HepG2 (cell line): ENCODE results near the gene FGD5. TPM values are rescaled to one million over a fixed set of nuclear protein-coding genes. Genes with fewer than 3 reads are reported as not detected.

Experiments used
- ATAC-seq: fragments of 200-7000 bp; cut with Tn5 transposase; 3 replicates; pipeline ENCODE4 v1.9.1; 2020; ENCODE audit warnings: mild to moderate bottlenecking, moderate library complexity
- BruUV-seq: library from RNA; stranded (reverse); fragments of 400-500 nt; replicated peaks from 2 replicates; lab custom pipeline; 2021; lab: Mats Ljungman, UMichigan
- CTCF ChIA-PET: fragments of 300-600 bp; formaldehyde crosslinking; extraction: SDS; loops from one replicate; lab custom pipeline; 2021; ENCODE audit warnings: low total read pairs, inconsistent platforms, low intra/inter-chr PET ratio; lab: Yijun Ruan, JAX
- POLR2A ChIA-PET: fragments of 350-600 bp; sonication (Branson Sonifier 250); formaldehyde crosslinking; loops from one replicate; lab custom pipeline; 2020; ENCODE audit warnings: antibody characterized with exemption, inconsistent platforms; lab: Yijun Ruan, JAX
- DNase-seq: peaks from one replicate; pipeline ENCODE4 v3.0.0-alpha.2; 2015; ENCODE audit warnings: low spot score
- FAIRE-seq: peaks from 3 replicates; lab custom pipeline; 2011; peaks lifted over from hg19 to GRCh38; lab: Jason Lieb, UNC
- H2AFZ ChIP-seq: one replicate; pipeline ENCODE4 v1.6.1; 2011; ENCODE audit warnings: low read length, inconsistent platforms
- H3K27ac ChIP-seq: fragments of 300-600 bp; 3 replicates; pipeline ENCODE4 v1.8.0; 2011; ENCODE audit warnings: mixed run types, mild to moderate bottlenecking, mixed read lengths, low read length, inconsistent platforms; ENCODE audit not compliant: insufficient read depth; ENCODE audit errors: extremely low read length
- H3K27me3 ChIP-seq, 2 experiments: fragments of 200-600 bp in 1 of 2; 2 replicates in 1 of 2; 3 replicates in 1 of 2; pipeline versions ENCODE4 v1.6.0 to v1.8.0; 2011; ENCODE audit warnings: low read length in 2 of 2, mild to moderate bottlenecking in 2 of 2, moderate library complexity in 2 of 2, inconsistent platforms in 1 of 2; ENCODE audit not compliant: insufficient read depth in 2 of 2, control insufficient read depth in 1 of 2
- H3K36me3 ChIP-seq, 2 experiments: fragments of 200-600 bp in 1 of 2; replicated peaks in 1 of 2; 2 replicates in 1 of 2; 3 replicates in 1 of 2; pipeline versions ENCODE4 v1.5.1 to v1.8.0; 2011; ENCODE audit warnings: low read length in 2 of 2, inconsistent platforms in 1 of 2; ENCODE audit not compliant: insufficient read depth in 2 of 2, control insufficient read depth in 1 of 2
- H3K4me1 ChIP-seq: 2 replicates; pipeline ENCODE4 v1.5.1; 2012; ENCODE audit warnings: low read length, inconsistent platforms; ENCODE audit not compliant: insufficient read depth
- H3K4me2 ChIP-seq: 2 replicates; pipeline ENCODE4 v1.6.0; 2011; ENCODE audit warnings: low read depth, low read length, inconsistent platforms
- H3K4me3 ChIP-seq, 3 experiments: fragments of 200-600 bp in 1 of 3; sonication (generic), shearing (Covaris generic) in 1 of 3; replicated peaks in 1 of 3; 2 replicates each; pipeline ENCODE4 v1.5.1; 2011 to 2016; ENCODE audit warnings: low read length in 3 of 3, inconsistent platforms in 2 of 3, low read depth in 2 of 3, mild to moderate bottlenecking in 2 of 3, control low read depth in 1 of 3, mixed read lengths in 1 of 3; ENCODE audit not compliant: insufficient read depth in 1 of 3
- H3K79me2 ChIP-seq: one replicate; pipeline ENCODE4 v1.6.1; 2011; ENCODE audit warnings: low read length, inconsistent platforms; ENCODE audit not compliant: insufficient read depth
- H3K9ac ChIP-seq: 2 replicates; pipeline ENCODE4 v1.6.0; 2011; ENCODE audit warnings: mild to moderate bottlenecking, low read depth, low read length, inconsistent platforms; ENCODE audit not compliant: insufficient read depth
- H3K9me3 ChIP-seq: 2 replicates; pipeline ENCODE4 v1.5.1; 2012; ENCODE audit warnings: mild to moderate bottlenecking, low read length
- H4K20me1 ChIP-seq: 2 replicates; pipeline ENCODE4 v1.6.0; 2011; ENCODE audit warnings: inconsistent platforms, mild to moderate bottlenecking, low read length, moderate library complexity; ENCODE audit not compliant: insufficient read depth
- ADNP ChIP-seq: sonication (generic); formaldehyde crosslinking; IDR thresholded peaks from 2 replicates; pipeline ENCODE4 v1.4.0; 2020; ENCODE audit warnings: missing genetic modification reagents
- FOXA1 ChIP-seq, 2 experiments: fragments of 450-650 bp in 1 of 2; sonication (generic) in 1 of 2; formaldehyde crosslinking in 1 of 2; IDR thresholded peaks; 2 replicates each; pipeline versions ENCODE4 v1.4.0 to v1.6.1; 2016 to 2020; ENCODE audit warnings: missing genetic modification reagents in 1 of 2
- ISX ChIP-seq: sonication (generic); formaldehyde crosslinking; conservative IDR thresholded peaks from 2 replicates; pipeline ENCODE4 v1.5.0; 2020; ENCODE audit warnings: missing genetic modification reagents
- NKX3-1 ChIP-seq: sonication (generic); formaldehyde crosslinking; IDR thresholded peaks from 2 replicates; pipeline ENCODE4 v1.5.0; 2020; ENCODE audit warnings: missing genetic modification reagents
- SRF ChIP-seq: IDR thresholded peaks from 2 replicates; pipeline ENCODE4 v1.6.1; 2011; ENCODE audit warnings: mild to moderate bottlenecking, low read depth, low read length, moderate library complexity
- ZNF124 ChIP-seq: sonication (generic); formaldehyde crosslinking; IDR thresholded peaks from 2 replicates; pipeline ENCODE4 v1.4.0; 2020; ENCODE audit warnings: missing genetic modification reagents
- ZNF510 ChIP-seq: sonication (generic); formaldehyde crosslinking; IDR thresholded peaks from 2 replicates; pipeline ENCODE4 v1.4.0; 2020; ENCODE audit warnings: low read depth, mild to moderate bottlenecking, missing genetic modification reagents
- ZNF530 ChIP-seq: sonication (generic); formaldehyde crosslinking; IDR thresholded peaks from 2 replicates; pipeline ENCODE4 v1.5.0; 2020; ENCODE audit warnings: low read depth, mild to moderate bottlenecking, missing genetic modification reagents
- ZNF557 ChIP-seq: sonication (generic); formaldehyde crosslinking; IDR thresholded peaks from 2 replicates; pipeline ENCODE4 v1.4.0; 2020; ENCODE audit warnings: missing genetic modification reagents
- WGBS: methylation state at CpG from one replicate; pipeline ENCODE4 v1.1.6; 2017; ENCODE audit warnings: low lambda C conversion rate; 5-methylcytosine and 5-hydroxymethylcytosine counted together
- in situ Hi-C: cut with HindIII; loops from 2 replicates; pipeline ENCODE4 v1.10.0; 2017; ENCODE audit warnings: low pct_unique_long_range_greater_than_20kb; ENCODE audit not compliant: extremely low pct_ligation_motif_present
- intact Hi-C: fragments of 100-400 bp; cut with micrococcal nuclease; formaldehyde crosslinking; loops from one replicate; pipeline ENCODE4 v1.10.0; 2022; ENCODE audit not compliant: unreplicated experiment
- polyA plus RNA-seq, 8 experiments: library from polyadenylated mRNA; depleted of rRNA in 3 of 8; stranded (reverse) in 7 of 8; unstranded in 1 of 8; fragments of >200 nt; fragmentation: Illumina TruSeq in 4 of 8; extraction: Trizol in 4 of 8; gene quantifications; 2 replicates each; pipeline versions ENCODE4 v1.2.1 to v1.2.3, GENCODE V29; 2011 to 2016; ENCODE audit warnings: low read depth in 4 of 8, missing spikeins in 1 of 8, mixed read lengths in 1 of 8; ENCODE audit not compliant: insufficient read depth in 1 of 8
- total RNA-seq, 5 experiments: library from RNA; depleted of rRNA; stranded (reverse); fragments of >200 nt; fragmentation: Illumina TruSeq; extraction: Trizol; gene quantifications; 2 replicates each; pipeline ENCODE4 v1.2.3, GENCODE V29; 2016; ENCODE audit warnings: low read depth in 1 of 5
- TF ChIP-seq, protein P1 (sequence below): sonication (generic); formaldehyde crosslinking; IDR thresholded peaks from 2 replicates; pipeline ENCODE4 v1.4.0; 2020; ENCODE audit warnings: missing genetic modification reagents, borderline replicate concordance
- TF ChIP-seq, protein P2 (sequence below): sonication (generic); formaldehyde crosslinking; IDR thresholded peaks from 2 replicates; pipeline ENCODE4 v1.9.0; 2021; ENCODE audit warnings: missing genetic modification reagents, mild to moderate bottlenecking, borderline replicate concordance
- TF ChIP-seq, protein P3 (sequence below), 2 experiments: sonication (generic) in 1 of 2; formaldehyde crosslinking in 1 of 2; IDR thresholded peaks; 2 replicates each; pipeline versions ENCODE4 v1.6.1 to v1.9.0; 2014 to 2022; ENCODE audit warnings: antibody characterized with exemption in 1 of 2, borderline replicate concordance in 1 of 2, inconsistent platforms in 1 of 2, low read depth in 1 of 2, missing genetic modification reagents in 1 of 2

Gene FGD5
- total and polyA plus RNA-seq, 2 of the 13 experiments (the other 11 are each of a cell fraction or from before 2014, with no cell fraction given), result 0.17 TPM; not detected in 1

DNA sequence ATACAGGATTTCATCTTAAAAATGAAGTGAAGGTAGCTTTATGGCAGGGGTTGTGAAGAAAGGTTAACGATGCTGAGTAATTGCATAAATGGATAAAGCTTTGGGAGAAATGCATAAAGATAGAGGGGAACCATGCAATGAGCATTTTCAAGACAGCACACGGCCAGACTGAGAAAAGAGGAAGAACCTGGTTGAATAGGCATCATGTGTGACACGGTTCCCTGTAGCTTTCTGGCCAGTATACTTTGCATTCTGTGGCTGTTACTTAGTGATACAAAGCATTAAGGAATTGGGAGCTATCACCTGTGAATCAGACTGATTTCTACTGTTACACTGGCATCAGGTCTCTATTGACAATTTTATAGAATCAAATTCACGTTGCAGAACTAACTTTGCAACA is 161.9 kb downstream of the FGD5 start:
- ATAC-seq (no peak), FAIRE-seq (no peak), DNase-seq (no peak)
- ChIA-PET CTCF (no interaction called here), POLR2A (no interaction called here)
- Histone ChIP-seq H3K36me3 (no peaks in the 10 kb centered on the region; a peak in 2 of 5 replicates), H3K4me1 (peaks cover 10% of the 10 kb centered on the region), H3K4me2 (no peak overlapping the region), H3K9me3 (no peaks in the 10 kb centered on the region), H3K9ac (no peak overlapping the region), H3K4me3 (no peak overlapping the region), H3K27me3 (no peaks in the 10 kb centered on the region), H3K27ac (no peak overlapping the region), H2AFZ (no peak overlapping the region), H3K79me2 (peaks cover 11% of the 10 kb centered on the region), H4K20me1 (no peaks in the 10 kb centered on the region)
- in situ Hi-C loops (no loop called here), intact Hi-C loops (no loop called here)
- 95% methylated on average over 4 of the region's 4 CpGs for WGBS
- no peak for TF ChIP-seq ZNF510 (CRISPR knock-in tag)
- no peak for TF ChIP-seq ZNF124 (CRISPR knock-in tag)
- TF ChIP-seq NKX3-1 (CRISPR knock-in tag), result no peak
- no peak for TF ChIP-seq ADNP (CRISPR knock-in tag)
- TF ChIP-seq, protein P1, sequence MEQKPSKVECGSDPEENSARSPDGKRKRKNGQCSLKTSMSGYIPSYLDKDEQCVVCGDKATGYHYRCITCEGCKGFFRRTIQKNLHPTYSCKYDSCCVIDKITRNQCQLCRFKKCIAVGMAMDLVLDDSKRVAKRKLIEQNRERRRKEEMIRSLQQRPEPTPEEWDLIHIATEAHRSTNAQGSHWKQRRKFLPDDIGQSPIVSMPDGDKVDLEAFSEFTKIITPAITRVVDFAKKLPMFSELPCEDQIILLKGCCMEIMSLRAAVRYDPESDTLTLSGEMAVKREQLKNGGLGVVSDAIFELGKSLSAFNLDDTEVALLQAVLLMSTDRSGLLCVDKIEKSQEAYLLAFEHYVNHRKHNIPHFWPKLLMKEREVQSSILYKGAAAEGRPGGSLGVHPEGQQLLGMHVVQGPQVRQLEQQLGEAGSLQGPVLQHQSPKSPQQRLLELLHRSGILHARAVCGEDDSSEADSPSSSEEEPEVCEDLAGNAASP, result no peak
- TF ChIP-seq FOXA1 (IDR thresholded peaks at IDR 0.05), result no peak
- no peak for TF ChIP-seq FOXA1 (CRISPR knock-in tag; IDR thresholded peaks at IDR 0.05)
- TF ChIP-seq ISX (CRISPR knock-in tag), result no peak
- no peak for TF ChIP-seq SRF
- no peak for TF ChIP-seq ZNF530
- TF ChIP-seq, protein P2, sequence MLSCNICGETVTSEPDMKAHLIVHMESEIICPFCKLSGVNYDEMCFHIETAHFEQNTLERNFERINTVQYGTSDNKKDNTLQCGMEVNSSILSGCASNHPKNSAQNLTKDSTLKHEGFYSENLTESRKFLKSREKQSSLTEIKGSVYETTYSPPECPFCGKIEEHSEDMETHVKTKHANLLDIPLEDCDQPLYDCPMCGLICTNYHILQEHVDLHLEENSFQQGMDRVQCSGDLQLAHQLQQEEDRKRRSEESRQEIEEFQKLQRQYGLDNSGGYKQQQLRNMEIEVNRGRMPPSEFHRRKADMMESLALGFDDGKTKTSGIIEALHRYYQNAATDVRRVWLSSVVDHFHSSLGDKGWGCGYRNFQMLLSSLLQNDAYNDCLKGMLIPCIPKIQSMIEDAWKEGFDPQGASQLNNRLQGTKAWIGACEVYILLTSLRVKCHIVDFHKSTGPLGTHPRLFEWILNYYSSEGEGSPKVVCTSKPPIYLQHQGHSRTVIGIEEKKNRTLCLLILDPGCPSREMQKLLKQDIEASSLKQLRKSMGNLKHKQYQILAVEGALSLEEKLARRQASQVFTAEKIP, result no peak
- TF ChIP-seq, protein P3, sequence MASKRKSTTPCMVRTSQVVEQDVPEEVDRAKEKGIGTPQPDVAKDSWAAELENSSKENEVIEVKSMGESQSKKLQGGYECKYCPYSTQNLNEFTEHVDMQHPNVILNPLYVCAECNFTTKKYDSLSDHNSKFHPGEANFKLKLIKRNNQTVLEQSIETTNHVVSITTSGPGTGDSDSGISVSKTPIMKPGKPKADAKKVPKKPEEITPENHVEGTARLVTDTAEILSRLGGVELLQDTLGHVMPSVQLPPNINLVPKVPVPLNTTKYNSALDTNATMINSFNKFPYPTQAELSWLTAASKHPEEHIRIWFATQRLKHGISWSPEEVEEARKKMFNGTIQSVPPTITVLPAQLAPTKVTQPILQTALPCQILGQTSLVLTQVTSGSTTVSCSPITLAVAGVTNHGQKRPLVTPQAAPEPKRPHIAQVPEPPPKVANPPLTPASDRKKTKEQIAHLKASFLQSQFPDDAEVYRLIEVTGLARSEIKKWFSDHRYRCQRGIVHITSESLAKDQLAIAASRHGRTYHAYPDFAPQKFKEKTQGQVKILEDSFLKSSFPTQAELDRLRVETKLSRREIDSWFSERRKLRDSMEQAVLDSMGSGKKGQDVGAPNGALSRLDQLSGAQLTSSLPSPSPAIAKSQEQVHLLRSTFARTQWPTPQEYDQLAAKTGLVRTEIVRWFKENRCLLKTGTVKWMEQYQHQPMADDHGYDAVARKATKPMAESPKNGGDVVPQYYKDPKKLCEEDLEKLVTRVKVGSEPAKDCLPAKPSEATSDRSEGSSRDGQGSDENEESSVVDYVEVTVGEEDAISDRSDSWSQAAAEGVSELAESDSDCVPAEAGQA (IDR thresholded peaks at IDR 0.05; ENCODE audit: low read depth), result no peak
- TF ChIP-seq, protein P3 (CRISPR knock-in tag; IDR thresholded peaks at IDR 0.05; ENCODE audit: borderline replicate concordance), result no peak
- TF ChIP-seq ZNF557, result no peak
- no TSS peak for BruUV-seq
